Testis (tissue), 3 donors: Measurements from ENCODE around the gene KCNQ1. TPM values are rescaled to one million over a fixed set of nuclear protein-coding genes. Genes with fewer than 3 reads are reported as not detected.
A peak's percentile ranks its signal among the peaks of the same experiment; 100 is the strongest.

ENCODE experiments used
- DNase-seq: peaks from one replicate; pipeline ENCODE4 v3.0.0-alpha.2; 2019
- H3K27ac ChIP-seq, 2 donors: fragments of 200-600 bp; sonication (generic); one replicate each; pipeline ENCODE4 v1.5.1; 2019
- H3K27me3 ChIP-seq: fragments of 200-600 bp; sonication (generic); one replicate; pipeline ENCODE4 v1.5.1; 2019
- H3K36me3 ChIP-seq: fragments of 200-600 bp; sonication (generic); one replicate; pipeline ENCODE4 v1.5.1; 2017; ENCODE audit warnings: low read depth; ENCODE audit errors: missing control alignments
- H3K4me1 ChIP-seq: fragments of 200-600 bp; sonication (generic); one replicate; pipeline ENCODE4 v1.5.1; 2019
- H3K4me3 ChIP-seq, 2 donors: fragments of 200-600 bp; sonication (generic); one replicate each; pipeline ENCODE4 v1.5.1; 2017 to 2019
- H3K9me3 ChIP-seq: fragments of 200-600 bp; sonication (generic); one replicate; pipeline ENCODE4 v1.5.1; 2017
- CTCF ChIP-seq, 3 experiments: fragments of 450-650 bp in 2 of 3; fragments of 200-600 bp in 1 of 3; sonication (generic) in 1 of 3; IDR thresholded peaks; one replicate each; pipeline ENCODE4 v1.5.1; 2016 to 2019; ENCODE audit warnings: antibody characterized with exemption in 3 of 3, mild to moderate bottlenecking in 2 of 3, moderate library complexity in 1 of 3
- POLR2A ChIP-seq: fragments of 450-650 bp; IDR thresholded peaks from one replicate; pipeline ENCODE4 v1.6.1; 2017; ENCODE audit warnings: antibody characterized with exemption, mild to moderate bottlenecking, moderate library complexity
- WGBS, 2 donors: methylation state at CpG; one replicate each; pipeline ENCODE4 v1.1.5; 2018; 5-methylcytosine and 5-hydroxymethylcytosine counted together
- intact Hi-C: fragments of 100-400 bp; cut with DNase I; formaldehyde crosslinking; loops from one replicate; pipeline ENCODE4 v1.15.1; 2023; ENCODE audit warnings: low total_unique reads
- polyA plus RNA-seq: library from polyadenylated mRNA; stranded (reverse); fragments of 350-450 nt; fragmentation: Illumina TruSeq; extraction: RNeasy Lipid Tissue Mini Kit (QIAGEN cat#74804); gene quantifications from one replicate; pipeline ENCODE4 v1.2.3, GENCODE V29; 2014; ENCODE audit warnings: low read depth, low replicate concordance; ENCODE audit not compliant: insufficient read depth
- total RNA-seq, 2 donors: library from RNA; depleted of rRNA; stranded (reverse); fragments of >200 nt; gene quantifications; one replicate each; pipeline ENCODE4 v1.2.3, GENCODE V29; 2016

The KCNQ1 gene
- total and polyA plus RNA-seq, 3 donors from 2014 or later, result 6.0 to 24.2 (median 12.8) TPM

DNA sequence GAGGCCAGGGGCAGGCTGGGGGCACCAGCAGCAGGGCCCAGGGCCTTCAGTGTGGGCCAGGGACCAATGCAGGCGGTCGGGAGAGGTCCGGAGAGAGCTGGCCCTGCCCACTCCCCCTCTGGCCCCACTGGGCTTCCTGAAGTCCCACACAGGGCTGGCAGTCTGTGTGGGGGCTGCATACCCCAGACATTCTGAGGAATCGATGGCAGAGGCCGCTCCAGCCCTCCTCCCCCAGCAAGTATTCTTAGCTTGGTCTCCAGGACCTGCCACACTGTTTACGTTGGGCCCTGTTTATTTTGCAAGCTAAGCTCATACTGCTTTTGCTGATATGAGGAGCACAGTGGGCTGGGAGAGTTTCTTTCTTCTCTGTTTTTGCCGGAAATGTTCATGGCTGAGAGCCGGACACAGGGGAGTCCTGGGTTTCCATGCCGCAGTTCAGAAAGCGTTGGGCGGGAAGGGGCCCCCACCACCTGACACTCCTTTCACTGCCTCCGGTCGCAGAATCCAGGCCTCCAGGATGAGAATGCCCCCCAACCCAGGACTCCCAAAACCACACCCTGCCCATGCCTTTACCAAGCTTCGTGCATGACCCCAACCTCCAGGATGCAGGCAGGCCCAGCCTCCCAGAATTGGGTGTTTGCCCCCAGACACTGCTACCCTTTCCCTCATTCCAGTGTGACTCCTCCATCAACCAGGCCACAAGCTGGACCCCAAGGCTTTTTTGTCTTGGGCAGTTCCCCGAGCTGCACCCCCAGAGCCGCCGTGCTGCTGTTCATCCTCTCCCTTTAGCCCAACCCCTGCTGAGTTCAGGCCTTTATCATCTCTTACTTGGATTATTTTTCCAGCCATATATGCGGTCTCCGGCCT lies 336.8 kb downstream of the KCNQ1 start:
- DNase-seq, result peak; percentile 11
- no peaks in the 10 kb centered on the region for H3K27me3 ChIP-seq
- H3K4me1 ChIP-seq, result peaks cover 40% of the 10 kb centered on the region
- peak overlapping the region; percentile 80 to 90 for H3K27ac ChIP-seq
- H3K4me3 ChIP-seq, result no peak overlapping the region
- H3K9me3 ChIP-seq, result no peaks in the 10 kb centered on the region
- 74 to 81% methylated on average over 18 to 19 of the region's 19 CpGs for WGBS, 2 donors
- intact Hi-C loops, result no loop called here
- TF ChIP-seq POLR2A (no peak), CTCF (IDR thresholded peaks at IDR 0.05) (no peak)
- H3K36me3 ChIP-seq, result no peaks in the 10 kb centered on the region

- 82 to 91% methylated on average over 2 of the region's 2 CpGs for WGBS, 2 donors
- no peak for TF ChIP-seq CTCF (IDR thresholded peaks at IDR 0.05)
- no peak for TF ChIP-seq POLR2A
- H3K36me3 ChIP-seq, result no peaks in the 10 kb centered on the region
- H3K4me3 ChIP-seq, result no peak overlapping the region
- no peaks in the 10 kb centered on the region for H3K27me3 ChIP-seq
- intact Hi-C loops, result no loop called here
- peaks cover 38% of the 10 kb centered on the region for H3K4me1 ChIP-seq
- H3K9me3 ChIP-seq, result no peaks in the 10 kb centered on the region
- no peak overlapping the region for H3K27ac ChIP-seq
- DNase-seq, result no peak
Observed at GRCh38 chr11:2782769-2783168, 338.0 kb downstream of the KCNQ1 start.

DNA sequence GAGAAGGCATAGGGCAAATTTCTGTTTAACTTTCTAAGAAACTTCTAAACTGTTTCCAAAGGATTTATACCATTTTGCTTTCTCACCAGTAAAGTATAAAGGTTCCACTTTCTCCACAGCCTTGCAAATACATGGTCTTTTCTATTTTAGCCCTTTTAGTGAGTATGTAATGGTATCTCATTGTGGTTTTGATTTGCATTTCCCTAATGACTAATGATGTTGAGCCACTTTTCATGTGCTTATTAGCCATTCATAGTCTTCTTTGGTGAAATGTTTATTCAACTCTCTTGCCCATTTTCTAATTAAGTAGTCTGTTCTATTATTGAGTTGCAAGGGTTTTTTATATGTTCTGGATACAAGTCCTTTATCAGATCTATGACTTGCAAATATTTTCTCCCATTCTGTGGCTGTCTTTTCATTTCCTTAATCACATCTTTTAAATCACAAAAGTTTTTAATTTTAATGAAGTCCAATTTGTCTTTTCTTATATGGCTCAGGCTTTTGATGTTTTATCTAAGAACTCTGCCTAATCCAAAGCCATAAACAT lies 338.8 kb downstream of the KCNQ1 start:
- Histone ChIP-seq H3K4me3 (no peak overlapping the region), H3K9me3 (no peaks in the 10 kb centered on the region), H3K4me1 (peaks cover 30% of the 10 kb centered on the region), H3K27me3 (no peaks in the 10 kb centered on the region), H3K36me3 (no peaks in the 10 kb centered on the region), H3K27ac (no peak overlapping the region)
- intact Hi-C loops, result no loop called here
- TF ChIP-seq CTCF (IDR thresholded peaks at IDR 0.05) (no peak), POLR2A (no peak)
- DNase-seq, result no peak

- peaks cover 6% of the 10 kb centered on the region for H3K4me1 ChIP-seq
- no peaks in the 10 kb centered on the region for H3K36me3 ChIP-seq
- H3K9me3 ChIP-seq, result no peaks in the 10 kb centered on the region
- no peak overlapping the region for H3K4me3 ChIP-seq
- no peak for TF ChIP-seq POLR2A
- no peak for TF ChIP-seq CTCF (IDR thresholded peaks at IDR 0.05)
- no peak for DNase-seq
- H3K27me3 ChIP-seq, result no peaks in the 10 kb centered on the region
- WGBS, 2 donors, result 83 to 89% methylated on average over 8 to 10 of the region's 10 CpGs
- H3K27ac ChIP-seq, result no peak overlapping the region
- intact Hi-C loops, result no loop called here
Observed at GRCh38 chr11:2787816-2788167, 343.0 kb downstream of the KCNQ1 start.
